ENCODE measurements around the gene THRA.

GRCh38 chr17:40115101-40115436, 52.3 kb downstream of the THRA start:
- TF ChIP-seq YY1 (IDR thresholded peaks at IDR 0.05; ENCODE audit: low read depth), result no peak
- no peak for TF ChIP-seq RXRA (IDR thresholded peaks at IDR 0.05; ENCODE audit: borderline replicate concordance, low read depth)
- TF ChIP-seq SIN3A (IDR thresholded peaks at IDR 0.05; ENCODE audit: borderline replicate concordance, low read depth, low read length), result no peak
- no peak for TF ChIP-seq CHD2 (IDR thresholded peaks at IDR 0.05; ENCODE audit: low read length, partially characterized antibody)
- TF ChIP-seq FOXJ3 (CRISPR knock-in tag; IDR thresholded peaks at IDR 0.05), result no peak

Data from SK-N-SH (cell line).